ENCODE results near the gene EBF3. TPM values are rescaled to one million over a fixed set of nuclear protein-coding genes. Genes with fewer than 3 reads are reported as not detected.

The EBF3 gene
- total and polyA plus RNA-seq, 2 donors (not counting 3 experiments of a cell fraction or from before 2014, with no cell fraction given), result 0.92 to 2.7 TPM

- POLR2A ChIA-PET, result no interaction called here
- TF ChIP-seq MYC (IDR thresholded peaks at IDR 0.05; ENCODE audit: low read depth, low read length), result no peak
- TF ChIP-seq GATA2 (IDR thresholded peaks at IDR 0.05; ENCODE audit: insufficient read depth, insufficient read length, low read depth, low read length), result no peak
- no peak for TF ChIP-seq EZH2 (IDR thresholded peaks at IDR 0.05; ENCODE audit: borderline replicate concordance, low read depth, low read length, severe bottlenecking)
- TF ChIP-seq CTCF (IDR thresholded peaks at IDR 0.05; ENCODE audit: extremely low read depth in 1 of 2, insufficient read depth in 1 of 2, low read depth in 1 of 2, low read length in 2 of 2), result no peak
- no peak for TF ChIP-seq FOS (IDR thresholded peaks at IDR 0.05; ENCODE audit: borderline replicate concordance, insufficient read depth, low read length)
- no peak for TF ChIP-seq POLR2A (IDR thresholded peaks at IDR 0.05; ENCODE audit: low read depth, low read length)
- TF ChIP-seq MAX (IDR thresholded peaks at IDR 0.05; ENCODE audit: insufficient read depth, insufficient read length), result no peak
- no peak for TF ChIP-seq POLR2AphosphoS5 (IDR thresholded peaks at IDR 0.05; ENCODE audit: insufficient read depth, low read depth, low read length)
- no peak for TF ChIP-seq JUN (IDR thresholded peaks at IDR 0.05; ENCODE audit: borderline replicate concordance, insufficient read depth, insufficient read length, low read depth)
- no peaks in the 10 kb centered on the region for H4K20me1 ChIP-seq (replicated peaks; ENCODE audit: control insufficient read depth, extremely low read depth, insufficient read depth, low read length)
- no peaks in the 10 kb centered on the region for H3K9me3 ChIP-seq (replicated peaks; ENCODE audit: control insufficient read depth, insufficient read depth, low read length)
- H3K4me1 ChIP-seq (ENCODE audit: control insufficient read depth, extremely low read depth, insufficient read depth, low read length), result no peaks in the 10 kb centered on the region
- H3K9me1 ChIP-seq (replicated peaks; ENCODE audit: control insufficient read depth, extremely low read depth, insufficient read depth, low read length), result no peaks in the 10 kb centered on the region
- no TSS peak for BruUV-seq (replicated peaks)
- no peak for FAIRE-seq
- H3K79me2 ChIP-seq (ENCODE audit: control insufficient read depth, insufficient read depth, low read length), result no peaks in the 10 kb centered on the region
- no peak overlapping the region for H3K4me2 ChIP-seq (ENCODE audit: insufficient read depth, low read length)
- intact Hi-C loops (cut with micrococcal nuclease) (no loop called here), dilution Hi-C loops (cut with MboI; ENCODE audit: extremely low pct_ligation_motif_present, low sequenced_read_pairs) (no loop called here)
- no peaks in the 10 kb centered on the region for H3K27me3 ChIP-seq (ENCODE audit: control insufficient read depth in 2 of 2, insufficient read depth in 2 of 2, low read length in 2 of 2)
- H3K9ac ChIP-seq (replicated peaks; ENCODE audit: extremely low read depth, insufficient read depth, low read length), result no peak overlapping the region
- DNase-seq (ENCODE audit: low read depth, low spot score), result no peak
- H3K27ac ChIP-seq (ENCODE audit: insufficient read depth, low read depth, low read length), result no peak overlapping the region
- no peak overlapping the region for H2AFZ ChIP-seq (ENCODE audit: low read depth, low read length)
- no peaks in the 10 kb centered on the region for H3K36me3 ChIP-seq (ENCODE audit: control insufficient read depth in 2 of 2, extremely low read depth in 1 of 2, insufficient read depth in 2 of 2, low read length in 2 of 2)
- H3K4me3 ChIP-seq (replicated peaks in 1 of 3; ENCODE audit: insufficient read depth in 1 of 3, low read depth in 1 of 3, low read length in 3 of 3), result no peak overlapping the region
- CTCF ChIA-PET, result no interaction called here
These were observed 97.2 kb downstream of the EBF3 start for GRCh38 chr10:129866894-129867293.
